ENCODE results near the gene CBX1.
"Not testable (repeated sequence)": the region's sequence is repeated elsewhere in the genome, so short reads cannot be mapped to it uniquely, and the experiment has no call there.

CBX1 gene

GRCh38 chr17:48074322-48075081, 26.8 kb downstream of the CBX1 start:
- in situ Hi-C loops (cut with MboI; ENCODE audit: low sequenced_read_pairs) = loop anchor here (5.0 kb wide), 1 partner anchor 37 kb away; the partner anchor contains the start of gene COPZ2

- in situ Hi-C loops (cut with MboI; ENCODE audit: low sequenced_read_pairs) = loop anchor here (5.0 kb wide), 1 partner anchor 36 kb away; the partner anchor contains the start of gene COPZ2
Measured at GRCh38 chr17:48073566-48074094, 27.6 kb downstream of the CBX1 start.

DNA sequence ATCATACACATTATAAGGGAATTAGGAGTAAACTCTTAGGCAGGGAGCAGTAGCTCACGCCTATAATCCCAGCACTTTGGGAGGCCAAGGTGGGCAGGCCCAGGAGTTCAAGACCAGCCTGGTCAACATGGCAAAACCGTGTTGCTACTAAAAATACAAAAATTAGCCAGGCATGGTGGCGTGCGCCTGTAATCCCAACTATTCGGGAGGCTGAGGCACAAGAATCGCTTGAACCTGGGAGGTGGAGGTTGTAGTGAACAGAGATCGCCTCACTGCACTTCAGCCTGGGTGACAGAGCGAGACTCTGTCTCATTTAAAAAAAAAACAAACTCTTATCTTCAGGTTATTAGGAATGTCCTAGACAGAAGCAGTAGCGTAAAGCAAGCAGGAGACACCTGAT, 28.5 kb downstream of the CBX1 start:
- in situ Hi-C loops (cut with MboI; ENCODE audit: low sequenced_read_pairs) = loop anchor here (5.0 kb wide), 1 partner anchor 36 kb away; the partner anchor contains the start of gene COPZ2

- in situ Hi-C loops (cut with MboI; ENCODE audit: low sequenced_read_pairs) = loop anchor here (5.0 kb wide), 1 partner anchor 34 kb away; the partner anchor contains the start of gene COPZ2
Measured at GRCh38 chr17:48071654-48072053, 29.6 kb downstream of the CBX1 start.

DNA sequence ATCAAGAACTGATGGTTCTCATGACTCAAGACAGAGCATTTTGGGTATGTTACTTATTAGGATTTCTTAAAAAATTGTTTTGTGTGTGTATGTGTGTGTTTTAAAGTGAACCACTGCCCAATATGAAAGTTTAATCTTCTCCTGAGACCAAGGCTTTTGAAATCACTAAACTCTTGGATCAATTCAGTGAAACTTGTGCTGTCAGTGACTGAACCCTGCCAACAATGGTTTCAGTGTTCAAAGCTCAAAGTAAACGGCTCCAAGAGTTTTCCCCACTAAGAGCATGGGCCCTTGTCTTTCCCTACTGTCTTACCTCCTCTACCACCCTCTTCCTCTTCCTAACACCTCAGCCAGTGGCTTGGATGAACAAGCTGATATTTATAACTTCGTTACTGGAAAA, 31.1 kb downstream of the CBX1 start:
- in situ Hi-C loops (cut with MboI; ENCODE audit: low sequenced_read_pairs) = loop anchor here (5.0 kb wide), 1 partner anchor 33 kb away; the partner anchor contains the start of gene COPZ2

- in situ Hi-C loops (cut with MboI; ENCODE audit: low sequenced_read_pairs) = no loop called here
Measured at GRCh38 chr17:48068491-48068961, 32.8 kb downstream of the CBX1 start.

GRCh38 chr17:48067808-48068207, 33.5 kb downstream of the CBX1 start:
- in situ Hi-C loops (cut with MboI; ENCODE audit: low sequenced_read_pairs) = not testable (repeated sequence)

DNA sequence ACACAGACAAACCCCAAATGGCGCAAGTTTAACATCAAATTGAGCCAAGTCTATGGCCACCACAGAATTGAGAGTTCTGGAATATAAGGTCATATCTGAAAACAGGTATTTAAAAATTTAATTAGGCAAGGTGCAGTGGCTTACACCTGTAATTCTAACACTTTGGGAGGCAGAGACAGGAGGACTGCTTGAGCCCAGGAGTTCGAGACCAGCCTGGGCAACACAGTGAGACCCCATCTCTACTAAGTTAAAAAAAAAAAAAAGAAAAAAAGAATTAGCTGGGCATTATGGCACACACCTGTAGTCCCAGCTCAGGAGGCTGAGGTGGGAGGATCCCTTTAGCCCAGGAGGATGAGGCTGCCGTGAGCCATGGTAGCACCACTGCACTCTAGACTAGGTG, 34.0 kb downstream of the CBX1 start:
- in situ Hi-C loops (cut with MboI; ENCODE audit: low sequenced_read_pairs) = no loop called here

- in situ Hi-C loops (cut with MboI; ENCODE audit: low sequenced_read_pairs) = no loop called here
Measured at GRCh38 chr17:48066656-48067055, 34.6 kb downstream of the CBX1 start.

- in situ Hi-C loops (cut with MboI; ENCODE audit: low sequenced_read_pairs) = no loop called here
Measured at GRCh38 chr17:48066192-48066591, 35.1 kb downstream of the CBX1 start.

GRCh38 chr17:48064638-48065037, 36.6 kb downstream of the CBX1 start:
- in situ Hi-C loops (cut with MboI; ENCODE audit: low sequenced_read_pairs) = no loop called here

- in situ Hi-C loops (cut with MboI; ENCODE audit: low sequenced_read_pairs) = no loop called here
Measured at GRCh38 chr17:48062273-48062672, 39.0 kb downstream of the CBX1 start.

DNA sequence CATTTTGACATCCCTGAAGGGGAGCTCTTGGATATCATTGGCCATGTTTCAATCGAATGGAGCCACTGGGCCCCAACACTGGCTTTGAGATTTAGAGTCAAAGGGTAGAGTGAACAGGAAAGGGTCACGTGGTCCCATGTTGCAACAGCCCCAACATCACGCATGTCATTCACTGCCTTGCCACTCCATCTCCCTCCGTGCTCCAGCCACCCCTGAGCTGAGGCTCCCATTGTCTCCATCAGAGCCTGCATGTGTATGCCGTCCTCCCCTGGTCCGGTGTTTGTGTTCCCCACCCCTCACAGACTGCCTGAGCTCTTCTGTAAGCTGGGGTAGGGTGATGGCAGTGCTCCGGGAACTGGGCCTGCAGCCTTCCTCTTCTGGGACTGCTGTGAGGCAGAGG, 41.0 kb downstream of the CBX1 start:
- in situ Hi-C loops (cut with MboI; ENCODE audit: low sequenced_read_pairs) = no loop called here

- in situ Hi-C loops (cut with MboI; ENCODE audit: low sequenced_read_pairs) = no loop called here
Measured at GRCh38 chr17:48059125-48059668, 42.1 kb downstream of the CBX1 start.

- in situ Hi-C loops (cut with MboI; ENCODE audit: low sequenced_read_pairs) = no loop called here
Measured at GRCh38 chr17:48058393-48059124, 42.7 kb downstream of the CBX1 start.

DNA sequence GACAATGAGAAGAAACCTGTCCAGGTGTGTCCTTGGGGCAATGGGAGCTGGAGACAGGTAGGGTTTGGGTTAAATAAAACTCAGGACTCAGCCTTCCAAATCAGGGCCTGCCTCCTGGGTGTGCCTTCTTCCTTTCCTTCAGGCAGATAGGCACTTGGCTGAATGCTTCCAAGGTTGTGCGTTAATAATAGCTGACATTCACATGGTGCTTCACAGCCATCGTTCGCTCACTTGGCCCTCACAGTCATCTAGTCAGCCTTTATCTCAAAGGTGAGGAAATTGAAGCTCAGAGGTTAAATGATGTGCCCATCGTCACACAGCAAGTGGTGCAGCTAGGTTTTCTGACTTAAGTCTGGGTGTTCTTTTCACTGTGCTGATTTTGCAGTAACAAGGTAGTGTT, 43.7 kb downstream of the CBX1 start:
- in situ Hi-C loops (cut with MboI; ENCODE audit: low sequenced_read_pairs) = no loop called here

- in situ Hi-C loops (cut with MboI; ENCODE audit: low sequenced_read_pairs) = no loop called here
Measured at GRCh38 chr17:48056879-48057278, 44.4 kb downstream of the CBX1 start.

DNA sequence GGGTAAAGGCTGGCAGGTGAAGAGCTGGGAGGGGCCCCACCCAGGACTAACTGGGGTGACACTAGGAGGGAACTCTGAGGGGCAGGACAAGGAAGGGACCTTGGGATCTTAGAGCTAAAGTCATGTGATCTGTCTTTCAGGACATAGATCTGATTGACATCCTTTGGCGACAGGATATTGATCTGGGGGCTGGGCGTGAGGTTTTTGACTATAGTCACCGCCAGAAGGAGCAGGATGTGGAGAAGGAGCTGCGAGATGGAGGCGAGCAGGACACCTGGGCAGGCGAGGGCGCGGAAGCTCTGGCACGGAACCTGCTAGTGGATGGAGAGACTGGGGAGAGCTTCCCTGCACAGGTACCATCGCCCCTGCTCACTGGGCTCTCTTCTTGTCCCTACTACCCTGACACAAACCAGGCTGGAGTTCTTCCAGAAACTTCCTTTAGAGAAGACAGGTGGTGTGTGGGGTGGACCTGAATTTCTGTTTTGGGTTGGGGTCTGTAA, 45.0 kb downstream of the CBX1 start:
- in situ Hi-C loops (cut with MboI; ENCODE audit: low sequenced_read_pairs) = no loop called here

DNA sequence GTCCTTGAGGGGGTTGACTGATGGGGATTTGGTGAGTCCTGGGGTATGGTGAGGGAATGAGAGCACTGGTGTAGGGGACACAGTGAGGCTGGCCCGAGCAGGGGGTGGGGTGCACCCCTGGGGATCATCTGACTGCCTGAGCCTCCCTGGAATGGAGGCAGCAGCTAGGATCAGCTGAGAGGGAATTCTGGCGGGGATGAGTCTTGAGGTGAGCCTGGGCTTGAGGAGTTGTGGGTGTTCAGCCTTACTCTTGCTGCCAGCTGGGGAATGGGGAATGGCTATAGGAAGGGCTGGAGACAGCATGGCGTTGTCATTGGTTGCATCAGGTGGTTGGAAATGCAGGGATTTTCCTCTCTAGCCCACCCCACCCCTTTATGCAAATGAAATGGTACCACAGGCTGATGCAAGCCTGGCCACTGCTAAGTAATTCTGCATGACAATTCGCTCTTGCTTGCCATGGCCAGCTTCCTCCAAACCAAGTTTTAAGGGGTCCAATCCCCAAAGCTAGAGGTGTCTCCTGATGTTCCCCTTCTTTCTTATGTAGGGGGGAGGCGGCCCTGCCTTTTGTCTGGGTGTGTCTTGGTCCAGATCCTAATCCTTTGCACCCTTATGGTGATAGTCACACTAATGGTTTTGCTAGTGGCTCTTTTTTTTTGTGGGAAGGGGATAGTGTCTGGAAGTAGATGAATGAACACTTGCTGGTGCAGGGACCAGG, 45.6 kb downstream of the CBX1 start:
- in situ Hi-C loops (cut with MboI; ENCODE audit: low sequenced_read_pairs) = no loop called here

All from HL-60/S4 (cell line).